D721Med (cell line): ENCODE results near the gene VMAC.

Experiments
- DNase-seq: peaks from one replicate; pipeline ENCODE4 v3.0.0; 2011; ENCODE audit warnings: low spot score; ENCODE audit not compliant: insufficient read length
- FAIRE-seq: peaks from 2 replicates; lab custom pipeline; 2011; peaks lifted over from hg19 to GRCh38; lab: Jason Lieb, UNC
- CTCF ChIP-seq: IDR thresholded peaks from 2 replicates; pipeline ENCODE4 v1.5.1; 2012; ENCODE audit warnings: mild to moderate bottlenecking, control low read depth; ENCODE audit not compliant: insufficient read depth; ENCODE audit errors: missing control alignments

VMAC gene

GRCh38 chr19:5903056-5903623, 1.5 kb upstream of the VMAC start:
- TF ChIP-seq CTCF: no peak
- FAIRE-seq (no peak), DNase-seq (no peak)

GRCh38 chr19:5903624-5904351, 884 bp upstream of the VMAC start, which contains the start of gene NDUFA11:
NDUFA11 (minus strand) TSS chr19:5903790; CDS start chr19:5903708, 82 bp downstream.
- FAIRE-seq (no peak), DNase-seq (peak; percentile 97)
- no peak for TF ChIP-seq CTCF

- no peak for TF ChIP-seq CTCF
- DNase-seq: no peak
- no peak for FAIRE-seq
These were observed 574 bp downstream of the VMAC start for GRCh38 chr19:5905114-5905778.

GRCh38 chr19:5907241-5907640, 2.6 kb downstream of the VMAC start:
- no peak for TF ChIP-seq CTCF
- DNase-seq: no peak
- no peak for FAIRE-seq

GRCh38 chr19:5908773-5909442, 4.2 kb downstream of the VMAC start:
- TF ChIP-seq CTCF: no peak
- no peak for DNase-seq
- no peak for FAIRE-seq

- FAIRE-seq (no peak), DNase-seq (no peak)
- TF ChIP-seq CTCF: no peak
These were observed 5.9 kb downstream of the VMAC start for GRCh38 chr19:5910638-5910907.
